ENCODE measurements around the gene KCTD16.

The KCTD16 gene

GRCh38 chr5:144162686-144163085, 8.0 kb upstream of the KCTD16 start:
- DNase-seq (no peak), ATAC-seq (ENCODE audit: insufficient read depth, low read depth) (no peak)
- Histone ChIP-seq H3K36me3 (ENCODE audit: insufficient read depth, low read length) (peaks cover 71% of the 10 kb centered on the region), H3K4me2 (ENCODE audit: insufficient read depth, low read length) (no peak overlapping the region), H3K27ac (ENCODE audit: low read length) (no peak overlapping the region), H3K9me3 (ENCODE audit: insufficient read depth, low read length, severe bottlenecking) (no peaks in the 10 kb centered on the region), H3K27me3 (ENCODE audit: insufficient read depth, low read length, poor library complexity) (no peaks in the 10 kb centered on the region), H3K79me2 (ENCODE audit: insufficient read depth, low read length) (peaks cover 9% of the 10 kb centered on the region), H3K4me1 (ENCODE audit: insufficient read depth, low read length) (peaks cover 2% of the 10 kb centered on the region; the same call in 1 of the 2 replicates), H3K9ac (ENCODE audit: low read depth, low read length) (no peak overlapping the region), H2AFZ (ENCODE audit: low read depth, low read length) (no peak overlapping the region), H4K20me1 (ENCODE audit: insufficient read depth, low read length) (no peaks in the 10 kb centered on the region), H3K4me3 (ENCODE audit: low read depth in 1 of 2, low read length in 2 of 2) (no peak overlapping the region)
- TF ChIP-seq EZH2 (IDR thresholded peaks at IDR 0.05; ENCODE audit: borderline replicate concordance, low read depth, low read length, severe bottlenecking) (no peak), CTCF (IDR thresholded peaks at IDR 0.05; ENCODE audit: borderline replicate concordance, extremely low read depth, low read length, poor library complexity, severe bottlenecking) (no peak)

DNA sequence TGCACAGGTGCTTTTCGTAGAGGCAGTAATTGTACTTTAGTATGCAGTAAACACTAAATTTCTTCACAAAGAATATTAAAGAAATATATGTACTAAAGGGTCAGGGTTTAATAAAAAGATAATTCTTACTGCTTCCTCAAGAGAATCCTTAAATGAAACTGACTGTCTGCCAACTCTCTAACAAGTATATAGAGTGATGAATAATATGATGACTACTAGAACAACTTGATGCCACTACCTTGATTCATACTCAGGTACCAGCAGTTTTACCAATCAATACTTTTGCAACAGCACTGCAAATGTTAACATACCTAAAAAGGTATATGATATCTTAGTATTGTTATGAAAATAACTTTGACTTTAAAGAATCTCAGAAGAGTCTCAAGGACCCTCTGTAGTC, 4.0 kb upstream of the KCTD16 start:
- no peak overlapping the region for H3K4me3 ChIP-seq (ENCODE audit: low read depth in 1 of 2, low read length in 2 of 2)
- DNase-seq (no peak), ATAC-seq (ENCODE audit: insufficient read depth, low read depth) (no peak)
- TF ChIP-seq EZH2 (IDR thresholded peaks at IDR 0.05; ENCODE audit: borderline replicate concordance, low read depth, low read length, severe bottlenecking) (no peak), CTCF (IDR thresholded peaks at IDR 0.05; ENCODE audit: borderline replicate concordance, extremely low read depth, low read length, poor library complexity, severe bottlenecking) (no peak)
- H3K79me2 ChIP-seq (ENCODE audit: insufficient read depth, low read length) = peaks cover 36% of the 10 kb centered on the region
- no peaks in the 10 kb centered on the region for H3K27me3 ChIP-seq (ENCODE audit: insufficient read depth, low read length, poor library complexity)
- H3K9me3 ChIP-seq (ENCODE audit: insufficient read depth, low read length, severe bottlenecking) = no peaks in the 10 kb centered on the region
- H3K36me3 ChIP-seq (ENCODE audit: insufficient read depth, low read length) = peaks cover 53% of the 10 kb centered on the region
- peaks cover 33% of the 10 kb centered on the region for H3K4me1 ChIP-seq (ENCODE audit: insufficient read depth, low read length)
- H3K4me2 ChIP-seq (ENCODE audit: insufficient read depth, low read length) = no peak overlapping the region
- no peak overlapping the region for H3K27ac ChIP-seq (ENCODE audit: low read length)
- H4K20me1 ChIP-seq (ENCODE audit: insufficient read depth, low read length) = no peaks in the 10 kb centered on the region
- no peak overlapping the region for H2AFZ ChIP-seq (ENCODE audit: low read depth, low read length)
- H3K9ac ChIP-seq (ENCODE audit: low read depth, low read length) = no peak overlapping the region

- Histone ChIP-seq H3K27ac (ENCODE audit: low read length) (no peak overlapping the region), H3K4me2 (ENCODE audit: insufficient read depth, low read length) (peak overlapping the region; percentile 28; the same call in 1 of the 2 replicates), H3K79me2 (ENCODE audit: insufficient read depth, low read length) (peaks cover 36% of the 10 kb centered on the region), H3K9me3 (ENCODE audit: insufficient read depth, low read length, severe bottlenecking) (no peaks in the 10 kb centered on the region), H3K36me3 (ENCODE audit: insufficient read depth, low read length) (peaks cover 40% of the 10 kb centered on the region), H3K4me3 (ENCODE audit: low read depth in 1 of 2, low read length in 2 of 2) (no peak overlapping the region), H3K4me1 (ENCODE audit: insufficient read depth, low read length) (peaks cover 33% of the 10 kb centered on the region), H3K9ac (ENCODE audit: low read depth, low read length) (no peak overlapping the region), H2AFZ (ENCODE audit: low read depth, low read length) (no peak overlapping the region), H4K20me1 (ENCODE audit: insufficient read depth, low read length) (no peaks in the 10 kb centered on the region), H3K27me3 (ENCODE audit: insufficient read depth, low read length, poor library complexity) (no peaks in the 10 kb centered on the region)
- no peak for DNase-seq
- ATAC-seq (ENCODE audit: insufficient read depth, low read depth) = no peak
- TF ChIP-seq EZH2 (IDR thresholded peaks at IDR 0.05; ENCODE audit: borderline replicate concordance, low read depth, low read length, severe bottlenecking) (no peak), CTCF (IDR thresholded peaks at IDR 0.05; ENCODE audit: borderline replicate concordance, extremely low read depth, low read length, poor library complexity, severe bottlenecking) (no peak)
Observed at GRCh38 chr5:144167998-144168397, 2.7 kb upstream of the KCTD16 start.

DNA sequence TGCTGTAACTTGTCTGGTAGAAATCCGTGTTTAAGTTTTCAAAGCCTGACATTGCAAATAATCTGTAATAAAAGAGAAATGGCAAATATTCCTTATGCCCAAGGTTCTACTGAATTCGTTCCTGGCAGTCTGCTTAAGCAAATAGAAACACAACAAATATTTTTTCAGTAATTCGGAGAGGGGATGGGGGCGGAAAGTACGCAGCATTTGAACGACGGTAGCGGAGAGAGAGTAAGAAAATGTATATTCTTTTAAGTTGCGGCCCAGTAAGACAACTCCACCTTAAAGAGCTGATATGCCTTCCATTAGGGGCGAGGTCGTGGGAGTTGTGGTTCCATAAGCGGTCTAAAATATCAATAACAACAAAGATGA, 783 bp upstream of the KCTD16 start:
- H3K4me3 ChIP-seq (ENCODE audit: low read depth in 1 of 2, low read length in 2 of 2) = peak overlapping the region; percentile 61 to 77
- peaks cover 36% of the 10 kb centered on the region for H3K79me2 ChIP-seq (ENCODE audit: insufficient read depth, low read length)
- H3K27me3 ChIP-seq (ENCODE audit: insufficient read depth, low read length, poor library complexity) = no peaks in the 10 kb centered on the region
- ATAC-seq (ENCODE audit: insufficient read depth, low read depth) (peak; percentile 1; the same call in 1 of the 3 replicates), DNase-seq (no peak)
- H3K27ac ChIP-seq (ENCODE audit: low read length) = peak overlapping the region; percentile 71
- TF ChIP-seq EZH2 (IDR thresholded peaks at IDR 0.05; ENCODE audit: borderline replicate concordance, low read depth, low read length, severe bottlenecking) (no peak), CTCF (IDR thresholded peaks at IDR 0.05; ENCODE audit: borderline replicate concordance, extremely low read depth, low read length, poor library complexity, severe bottlenecking) (no peak)
- H4K20me1 ChIP-seq (ENCODE audit: insufficient read depth, low read length) = no peaks in the 10 kb centered on the region
- peaks cover 23% of the 10 kb centered on the region for H3K36me3 ChIP-seq (ENCODE audit: insufficient read depth, low read length)
- peak overlapping the region; percentile 80 for H2AFZ ChIP-seq (ENCODE audit: low read depth, low read length)
- no peaks in the 10 kb centered on the region for H3K9me3 ChIP-seq (ENCODE audit: insufficient read depth, low read length, severe bottlenecking)
- peak overlapping the region; percentile 79 for H3K4me2 ChIP-seq (ENCODE audit: insufficient read depth, low read length)
- H3K9ac ChIP-seq (ENCODE audit: low read depth, low read length) = peak overlapping the region; percentile 65
- peaks cover 33% of the 10 kb centered on the region for H3K4me1 ChIP-seq (ENCODE audit: insufficient read depth, low read length)
